GM12878 (cell line): ENCODE results near the gene BNIPL. TPM values are rescaled to one million over a fixed set of nuclear protein-coding genes. Genes with fewer than 3 reads are reported as not detected.
A peak's percentile ranks its signal among the peaks of the same experiment; 100 is the strongest.

Source experiments
- ATAC-seq: fragments of 200-7000 bp; cut with Tn5 transposase; 3 replicates; pipeline ENCODE4 v1.9.1; 2020; ENCODE audit warnings: mild to moderate bottlenecking, moderate library complexity
- BruUV-seq: library from RNA; stranded (reverse); fragments of 400-500 nt; replicated peaks from 2 replicates; lab custom pipeline; 2021; lab: Mats Ljungman, UMichigan
- CTCF ChIA-PET: fragments of 300-600 bp; sonication (Branson Sonifier 250); formaldehyde crosslinking; extraction: SDS; loops from one replicate; lab custom pipeline; 2021; ENCODE audit warnings: inconsistent platforms; lab: Yijun Ruan, JAX
- POLR2A ChIA-PET: fragments of 350-600 bp; formaldehyde crosslinking; extraction: SDS; loops from one replicate; lab custom pipeline; 2021; ENCODE audit warnings: inconsistent platforms; lab: Charles Lee
- RAD21 ChIA-PET: fragments of 300-600 bp; sonication (Branson Sonifier 250); formaldehyde crosslinking; loops from one replicate; lab custom pipeline; 2023; ENCODE audit warnings: antibody characterized with exemption; ENCODE audit not compliant: unreplicated experiment; lab: Charles Lee
- SMC1A ChIA-PET: fragments of 300-600 bp; sonication (Branson Sonifier 250); formaldehyde crosslinking; loops from one replicate; lab custom pipeline; 2023; ENCODE audit not compliant: unreplicated experiment, uncharacterized antibody; lab: Charles Lee
- DNase-seq: peaks from one replicate; pipeline ENCODE4 v3.0.0-alpha.2; 2011; ENCODE audit warnings: low read depth, low spot score
- FAIRE-seq: peaks from 3 replicates; lab custom pipeline; 2011; peaks lifted over from hg19 to GRCh38; lab: Jason Lieb, UNC
- H2AFZ ChIP-seq: 2 replicates; pipeline ENCODE4 v1.6.0; 2011; ENCODE audit warnings: low read depth, low read length, control low read depth; ENCODE audit not compliant: control insufficient read depth
- H3K27ac ChIP-seq: 2 replicates; pipeline ENCODE4 v1.5.1; 2011; ENCODE audit warnings: control low read depth; ENCODE audit not compliant: control insufficient read depth, insufficient read depth
- H3K27me3 ChIP-seq, 2 experiments: replicated peaks in 1 of 2; 2 replicates each; pipeline versions ENCODE4 v1.6.0 to v1.6.1; 2011; ENCODE audit warnings: low read length in 1 of 2; ENCODE audit not compliant: control insufficient read depth in 2 of 2, insufficient read depth in 2 of 2
- H3K36me3 ChIP-seq, 2 experiments: 2 replicates each; pipeline ENCODE4 v1.5.1; 2011; ENCODE audit warnings: low read length in 1 of 2; ENCODE audit not compliant: control insufficient read depth in 2 of 2, insufficient read depth in 2 of 2
- H3K4me1 ChIP-seq: 2 replicates; pipeline ENCODE4 v1.6.1; 2011; ENCODE audit warnings: mild to moderate bottlenecking, low read length, moderate library complexity, mixed read lengths; ENCODE audit not compliant: control insufficient read depth, insufficient read depth
- H3K4me2 ChIP-seq: 2 replicates; pipeline ENCODE4 v1.6.0; 2011; ENCODE audit warnings: control low read depth; ENCODE audit not compliant: control insufficient read depth, insufficient read depth
- H3K4me3 ChIP-seq: fragments of 200-600 bp; sonication (generic); 2 replicates; pipeline ENCODE4 v1.5.1; 2016
- H3K79me2 ChIP-seq: 2 replicates; pipeline ENCODE4 v1.6.0; 2011; ENCODE audit warnings: low read length; ENCODE audit not compliant: control insufficient read depth, insufficient read depth
- H3K9ac ChIP-seq: 2 replicates; pipeline ENCODE4 v1.8.0; 2011; ENCODE audit warnings: low read length, control low read depth, mixed read lengths; ENCODE audit not compliant: control insufficient read depth, insufficient read depth
- H3K9me3 ChIP-seq: replicated peaks from 3 replicates; pipeline ENCODE4 v1.5.1; 2011; ENCODE audit warnings: mild to moderate bottlenecking, low read length; ENCODE audit not compliant: control insufficient read depth, insufficient read depth
- H4K20me1 ChIP-seq: 2 replicates; pipeline ENCODE4 v1.6.0; 2011; ENCODE audit not compliant: control insufficient read depth, insufficient read depth
- ATF7 ChIP-seq: fragments of 450-650 bp; IDR thresholded peaks from 2 replicates; pipeline ENCODE4 v1.6.1; 2016; ENCODE audit warnings: low read depth, mild to moderate bottlenecking
- CREB1 ChIP-seq: IDR thresholded peaks from 2 replicates; pipeline ENCODE4 v1.6.1; 2012; ENCODE audit warnings: low read depth, mild to moderate bottlenecking, inconsistent platforms
- DPF2 ChIP-seq: fragments of 450-650 bp; IDR thresholded peaks from 2 replicates; pipeline ENCODE4 v1.6.1; 2017; ENCODE audit warnings: mild to moderate bottlenecking
- NR2C2 ChIP-seq: IDR thresholded peaks from 2 replicates; pipeline ENCODE4 v1.6.1; 2011; ENCODE audit warnings: borderline replicate concordance, low read depth; ENCODE audit not compliant: control insufficient read depth, insufficient read length
- POLR2AphosphoS5 ChIP-seq: IDR thresholded peaks from 2 replicates; pipeline ENCODE4 v1.6.1; 2011; ENCODE audit warnings: mild to moderate bottlenecking, low read length, inconsistent platforms
- POU2F2 ChIP-seq: IDR thresholded peaks from 3 replicates; pipeline ENCODE4 v1.6.1; 2011; ENCODE audit warnings: low read depth, mild to moderate bottlenecking, low read length, borderline replicate concordance
- RCOR1 ChIP-seq: conservative IDR thresholded peaks from 2 replicates; pipeline ENCODE4 v1.6.1; 2012; ENCODE audit warnings: low read depth, low read length, improper control_type of control experiment
- SMARCA5 ChIP-seq: fragments of 450-650 bp; IDR thresholded peaks from 2 replicates; pipeline ENCODE4 v1.6.1; 2017; ENCODE audit warnings: mild to moderate bottlenecking
- SUZ12 ChIP-seq: fragments of 200-600 bp; sonication (generic); IDR thresholded peaks from one replicate; pipeline ENCODE4 v1.6.1; 2018; ENCODE audit warnings: antibody characterized with exemption, mild to moderate bottlenecking; ENCODE audit not compliant: unreplicated experiment
- YBX1 ChIP-seq: fragments of 450-650 bp; IDR thresholded peaks from 2 replicates; pipeline ENCODE4 v1.6.1; 2016; ENCODE audit warnings: antibody characterized with exemption
- ZBED1 ChIP-seq: IDR thresholded peaks from 2 replicates; pipeline ENCODE4 v1.6.1; 2016; ENCODE audit warnings: borderline replicate concordance
- ZNF217 ChIP-seq: fragments of 450-650 bp; IDR thresholded peaks from 2 replicates; pipeline ENCODE4 v1.6.1; 2017; ENCODE audit warnings: antibody characterized with exemption, mild to moderate bottlenecking
- WGBS: methylation state at CpG from one replicate; pipeline ENCODE4 v1.1.6; 2016; ENCODE audit warnings: low lambda C conversion rate; ENCODE audit not compliant: insufficient replicate concordance, insufficient coverage; ENCODE audit errors: missing lambda C conversion rate; 5-methylcytosine and 5-hydroxymethylcytosine counted together
- in situ Hi-C: fragments of 300-500 bp; cut with MboI; formaldehyde crosslinking; loops from 9 replicates; pipeline ENCODE4 v1.14.3; 2018; ENCODE audit warnings: mixed read lengths
- intact Hi-C: fragments of 100-400 bp; cut with micrococcal nuclease; formaldehyde crosslinking; loops from one replicate; pipeline ENCODE4 v1.14.2; 2022; ENCODE audit not compliant: unreplicated experiment
- polyA plus RNA-seq, 11 experiments: library from polyadenylated mRNA; depleted of rRNA in 4 of 11; unstranded in 6 of 11; stranded (reverse) in 5 of 11; fragments of >200 nt; fragmentation: Nextera tagmentation in 4 of 11; fragmentation: Illumina TruSeq in 1 of 11; extraction: Ambion mirVana in 4 of 11; extraction: Trizol in 1 of 11; gene quantifications; 1 replicate in 1 of 11; 2 replicates in 10 of 11; pipeline versions ENCODE4 v1.2.1 to v1.2.3, GENCODE V29; 2011 to 2016; ENCODE audit warnings: inconsistent platforms in 2 of 11, missing spikeins in 2 of 11, low read depth in 1 of 11
- total RNA-seq, 4 experiments: library from RNA; depleted of rRNA in 3 of 4; stranded (reverse); fragments of >200 nt in 3 of 4; fragmentation: Illumina TruSeq in 1 of 4; extraction: Trizol in 1 of 4; gene quantifications; 2 replicates each; pipeline versions ENCODE4 v1.2.1 to v1.2.3, GENCODE V29; 2013 to 2021
- TF ChIP-seq, protein P1 (sequence below): fragments of 450-650 bp; IDR thresholded peaks from 2 replicates; pipeline ENCODE4 v1.6.1; 2018; ENCODE audit warnings: mild to moderate bottlenecking, low read depth, moderate library complexity; ENCODE audit not compliant: partially characterized antibody

The BNIPL gene
- total and polyA plus RNA-seq, 10 of the 15 experiments (the other 5 are each of a cell fraction or from before 2014, with no cell fraction given) = 0.05 to 1.1 (median 0.17) TPM

DNA sequence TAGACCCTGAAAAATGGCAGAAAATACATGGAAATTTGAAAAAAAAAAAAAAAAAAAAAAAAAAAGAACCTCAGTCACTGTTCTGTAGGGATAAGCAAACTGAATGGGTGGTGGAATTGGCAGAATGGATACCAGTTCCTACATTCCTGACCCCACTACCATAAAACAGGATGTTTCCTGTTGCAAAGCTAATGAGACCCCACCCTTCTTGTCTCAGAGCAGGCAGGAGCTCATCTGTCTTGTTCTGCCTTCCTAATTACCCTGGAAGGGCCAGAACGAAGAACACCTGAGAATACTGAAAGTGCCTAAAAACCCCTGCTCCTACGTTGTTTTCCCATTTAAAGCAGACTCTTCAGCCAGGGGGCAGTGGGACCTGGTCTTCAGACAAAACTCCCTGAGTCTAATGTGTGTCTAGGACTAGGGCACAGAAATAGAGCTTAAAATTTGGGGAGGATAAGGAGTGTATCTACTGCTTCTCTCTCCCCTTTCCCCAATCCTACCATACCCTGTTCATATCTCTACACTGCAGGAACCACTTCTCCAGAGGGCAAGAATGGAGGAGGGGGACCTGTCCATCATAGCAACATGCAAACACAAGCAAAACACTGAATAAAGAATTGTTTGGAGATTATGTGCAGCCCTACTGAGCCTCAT, 15.1 kb downstream of the BNIPL start:
- H3K27ac ChIP-seq = no peak overlapping the region
- no TSS peak for BruUV-seq
- RAD21 ChIA-PET = no interaction called here

More for the DNA sequence above, 15.1 kb downstream of the BNIPL start:
- intact Hi-C loops = no loop called here
- FAIRE-seq = no peak
- Histone ChIP-seq H4K20me1 (peaks cover 3% of the 10 kb centered on the region; the same call in 1 of the 2 replicates), H3K36me3 (peaks cover 14 to 41% of the 10 kb centered on the region in 2 experiments), H3K4me2 (no peak overlapping the region), H3K27me3 (no peaks in the 10 kb centered on the region), H3K9me3 (no peaks in the 10 kb centered on the region), H3K79me2 (peaks cover 16% of the 10 kb centered on the region), H3K4me1 (peaks cover 21% of the 10 kb centered on the region), H3K4me3 (no peak overlapping the region), H3K9ac (no peak overlapping the region)
- ATAC-seq = no peak
- no peak for DNase-seq
- in situ Hi-C loops = no loop called here
- POLR2A ChIA-PET = interaction anchor here (0.7 to 1.0 kb wide), 2 partner anchors 8 to 46 kb away, joined by 3 to 4 read pairs; no protein-coding TSS in a partner anchor
- TF ChIP-seq, protein P1, sequence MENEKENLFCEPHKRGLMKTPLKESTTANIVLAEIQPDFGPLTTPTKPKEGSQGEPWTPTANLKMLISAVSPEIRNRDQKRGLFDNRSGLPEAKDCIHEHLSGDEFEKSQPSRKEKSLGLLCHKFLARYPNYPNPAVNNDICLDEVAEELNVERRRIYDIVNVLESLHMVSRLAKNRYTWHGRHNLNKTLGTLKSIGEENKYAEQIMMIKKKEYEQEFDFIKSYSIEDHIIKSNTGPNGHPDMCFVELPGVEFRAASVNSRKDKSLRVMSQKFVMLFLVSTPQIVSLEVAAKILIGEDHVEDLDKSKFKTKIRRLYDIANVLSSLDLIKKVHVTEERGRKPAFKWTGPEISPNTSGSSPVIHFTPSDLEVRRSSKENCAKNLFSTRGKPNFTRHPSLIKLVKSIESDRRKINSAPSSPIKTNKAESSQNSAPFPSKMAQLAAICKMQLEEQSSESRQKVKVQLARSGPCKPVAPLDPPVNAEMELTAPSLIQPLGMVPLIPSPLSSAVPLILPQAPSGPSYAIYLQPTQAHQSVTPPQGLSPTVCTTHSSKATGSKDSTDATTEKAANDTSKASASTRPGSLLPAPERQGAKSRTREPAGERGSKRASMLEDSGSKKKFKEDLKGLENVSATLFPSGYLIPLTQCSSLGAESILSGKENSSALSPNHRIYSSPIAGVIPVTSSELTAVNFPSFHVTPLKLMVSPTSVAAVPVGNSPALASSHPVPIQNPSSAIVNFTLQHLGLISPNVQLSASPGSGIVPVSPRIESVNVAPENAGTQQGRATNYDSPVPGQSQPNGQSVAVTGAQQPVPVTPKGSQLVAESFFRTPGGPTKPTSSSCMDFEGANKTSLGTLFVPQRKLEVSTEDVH = no peak
- no peak for TF ChIP-seq RCOR1
- no peak for TF ChIP-seq POU2F2
- TF ChIP-seq POLR2AphosphoS5 = peak; percentile 27; the same call in 1 of the 2 replicates
- TF ChIP-seq NR2C2 = no peak
- no peak for TF ChIP-seq YBX1
- no peak for TF ChIP-seq DPF2
- no peak for TF ChIP-seq CREB1
- TF ChIP-seq ZBED1 = peak; percentile 31; the same call in 1 of the 2 replicates
- TF ChIP-seq SUZ12 = no peak
- TF ChIP-seq SMARCA5 = no peak
- no peak for TF ChIP-seq ZNF217
- TF ChIP-seq ATF7 = no peak
- TF ChIP-seq, all 136 proteins: peak for 2
- SMC1A ChIA-PET = interaction anchor here (1.2 kb wide), 1 partner anchor 20 kb away, joined by 3 read pairs; no protein-coding TSS in a partner anchor
- 94% methylated on average over 2 of the region's 2 CpGs for WGBS
- CTCF ChIA-PET = interaction anchor here (1.0 to 9.5 kb wide), 3 partner anchors 8 to 45 kb away, joined by 3 to 76 read pairs (median 4); partner anchors contain the start of genes CDC42SE1, MINDY1 and MLLT11
- H2AFZ ChIP-seq = no peak overlapping the region
